GM18517 (cell line): Measurements from ENCODE around the gene THRAP3.
A peak's percentile ranks its signal among the peaks of the same experiment; 100 is the strongest.

Experiments used
- ATAC-seq: cut with Tn5 transposase; IDR thresholded peaks from one replicate; pipeline ENCODE4 v1.9.1; 2021; ENCODE audit warnings: mild to moderate bottlenecking, moderate library complexity; ENCODE audit not compliant: unreplicated experiment

Gene THRAP3

DNA sequence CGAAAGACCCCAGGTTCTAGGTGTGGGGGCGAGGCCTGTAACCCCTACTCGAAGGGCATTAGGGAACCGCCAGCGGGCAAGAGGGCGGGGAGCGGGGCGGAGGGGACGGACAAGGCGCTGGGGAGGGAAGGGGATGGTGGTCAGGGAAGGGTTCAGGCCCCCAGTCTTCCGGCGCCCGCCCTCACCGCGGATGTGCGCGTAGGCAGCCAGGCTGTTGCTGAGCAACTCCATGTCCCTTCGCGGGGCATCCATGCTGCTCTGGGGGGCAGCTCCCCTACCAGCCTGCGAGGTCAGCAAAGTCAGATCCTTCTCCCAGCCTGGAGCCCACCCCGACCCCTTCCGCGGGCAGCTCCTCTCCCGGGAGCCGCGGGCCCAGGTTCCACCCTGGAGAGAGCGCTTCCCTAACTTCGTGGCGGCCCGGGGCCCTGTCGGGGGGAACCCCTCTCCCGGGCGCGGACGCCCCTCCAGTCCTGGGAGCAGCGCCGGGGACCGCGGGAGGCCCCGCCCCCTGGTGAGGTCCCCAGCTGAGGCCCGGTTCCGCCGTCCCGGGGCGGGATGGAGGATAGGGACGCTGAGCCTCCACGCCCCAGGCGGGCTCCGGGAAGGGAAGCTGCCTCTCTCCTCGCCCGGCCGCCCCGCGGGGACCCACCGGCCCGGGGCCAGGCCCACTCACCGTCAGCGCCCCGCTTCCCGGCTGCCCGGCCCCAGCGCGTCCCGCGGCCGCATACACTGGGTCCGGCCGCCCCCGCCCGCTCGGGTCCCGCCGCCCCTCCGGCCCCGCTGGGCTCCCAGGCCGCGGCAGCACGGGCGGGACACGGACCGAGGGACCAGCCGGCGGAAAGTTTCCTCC, 98.8 kb downstream of the THRAP3 start:
- no peak for ATAC-seq

DNA sequence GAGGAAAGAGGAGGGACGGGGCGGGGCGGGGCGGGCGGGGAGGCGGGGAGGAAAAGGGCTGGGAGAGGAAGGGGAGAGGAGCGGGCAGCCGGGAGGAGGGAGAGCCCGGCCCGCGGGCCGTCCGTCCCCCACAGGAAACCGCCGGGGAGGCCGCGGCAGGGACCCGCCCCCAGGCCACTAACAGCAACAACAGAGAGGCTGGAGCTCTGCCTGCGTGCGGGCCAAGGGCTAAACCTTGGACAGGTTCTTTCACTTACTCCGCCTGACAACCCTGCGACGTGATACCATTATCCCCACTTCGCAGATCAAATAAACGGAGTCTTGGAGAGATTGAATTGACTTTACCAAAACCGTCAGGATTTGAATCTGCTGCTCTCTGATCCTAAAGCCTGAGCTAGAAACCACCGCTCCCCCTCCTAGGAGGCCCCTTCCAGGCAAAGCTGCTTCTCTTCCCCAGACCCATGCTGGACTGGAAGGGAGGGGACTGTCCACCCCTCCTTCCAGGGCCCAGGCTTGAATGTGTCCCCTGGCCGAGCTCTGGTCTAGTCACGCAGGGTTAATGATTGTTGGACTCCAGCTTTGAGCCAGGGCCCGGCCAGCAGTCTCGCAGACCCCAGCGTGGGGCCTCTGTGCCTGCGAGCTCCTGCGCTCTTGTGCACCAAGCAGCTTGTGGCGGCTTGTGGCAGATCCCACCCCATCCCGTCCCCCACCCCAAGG, 99.6 kb downstream of the THRAP3 start, which contains the start of gene EVA1B:
EVA1B (minus strand) TSS at position 10 of the 717 bp plus-strand sequence. CDS start 608 bp downstream, outside the sequence.
- ATAC-seq, result no peak

DNA sequence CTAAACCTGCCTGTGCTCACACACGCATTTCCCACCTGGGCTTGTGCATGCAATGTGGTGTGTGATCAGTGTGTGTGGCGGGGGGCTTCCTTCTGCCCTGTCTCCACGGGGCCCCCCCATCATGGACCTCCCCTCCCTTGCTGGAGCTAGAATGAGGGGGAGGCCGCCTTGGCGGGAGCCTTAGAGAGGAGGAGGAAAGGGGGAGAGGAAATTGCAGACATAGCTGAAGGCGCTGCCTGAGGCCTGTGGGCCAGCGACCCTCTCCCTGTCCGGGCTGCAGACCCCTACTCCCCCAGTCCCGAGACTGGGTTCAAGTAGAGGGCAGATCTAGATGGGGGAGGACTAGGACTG, 100.1 kb downstream of the THRAP3 start:
- ATAC-seq, result no peak

DNA sequence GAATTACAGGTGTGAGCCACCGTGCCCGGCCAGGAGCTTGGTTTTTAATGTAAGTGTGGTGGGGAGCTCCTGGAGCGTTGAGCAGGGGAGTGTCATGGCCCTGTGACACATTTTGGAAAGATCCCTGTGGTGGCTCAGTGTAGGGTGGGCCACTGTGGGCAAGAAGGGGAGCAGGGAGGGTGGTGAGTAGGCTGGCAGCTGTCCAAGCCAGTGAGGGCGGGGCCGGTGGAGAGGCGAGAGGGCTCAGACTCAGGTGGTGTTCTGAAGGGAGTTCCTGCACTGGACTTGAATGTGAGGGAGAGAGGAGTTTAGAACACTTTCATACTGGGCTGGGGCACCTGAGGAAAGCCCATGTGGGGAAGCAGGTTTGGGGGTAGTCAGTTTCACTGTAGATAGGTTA, 102.3 kb downstream of the THRAP3 start:
- no peak for ATAC-seq

DNA sequence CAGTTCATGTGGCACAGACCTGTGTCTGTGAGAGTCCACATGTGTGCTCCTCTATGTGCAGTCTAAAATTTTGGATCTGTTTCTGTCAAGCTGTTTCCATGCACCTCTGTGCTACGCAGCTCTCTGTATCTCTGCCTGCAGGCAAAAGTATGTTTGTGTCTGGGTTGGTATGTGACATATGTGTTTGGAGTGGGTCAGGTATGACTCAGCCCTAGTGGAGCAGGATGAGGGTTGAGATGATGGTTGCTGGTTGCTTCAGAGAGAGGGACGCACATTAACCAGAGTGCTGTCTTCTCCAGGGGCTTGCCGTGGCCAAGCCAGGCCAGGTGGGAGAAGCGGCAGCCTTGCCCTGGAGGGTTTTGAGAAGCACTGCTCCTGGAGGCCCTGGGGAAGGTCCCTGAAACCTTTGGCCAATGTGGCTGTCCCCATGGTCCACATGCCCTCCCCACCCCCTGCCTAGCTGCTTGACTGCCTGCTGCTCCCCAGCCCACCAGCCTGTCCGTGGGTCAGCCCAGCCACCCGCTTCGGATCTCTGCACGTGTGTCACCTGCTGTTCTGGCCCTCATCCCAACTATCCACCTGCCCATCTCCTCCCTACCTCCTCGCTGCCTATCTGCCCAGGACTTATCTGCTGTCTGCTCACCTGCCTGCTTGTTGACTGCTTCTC, 103.3 kb downstream of the THRAP3 start:
- ATAC-seq, result no peak

DNA sequence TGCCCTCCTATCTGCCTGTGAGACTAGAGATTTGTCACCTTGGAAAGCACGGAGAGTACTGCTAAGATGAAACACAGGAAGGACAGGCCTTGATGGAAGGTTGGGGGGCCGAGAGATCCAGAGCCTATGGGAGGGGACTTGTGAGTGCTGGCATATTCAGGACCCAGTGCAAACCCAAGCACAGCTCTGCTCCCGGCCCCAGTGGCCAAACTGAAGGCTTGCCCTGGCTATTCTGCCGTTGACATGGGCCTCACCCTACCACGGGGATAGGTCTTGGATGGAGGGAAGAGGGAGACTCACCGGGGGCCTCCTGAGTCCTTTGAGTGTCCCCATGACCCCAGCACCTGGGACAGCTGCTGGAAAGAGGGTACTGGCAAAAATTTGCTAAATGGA, 103.8 kb downstream of the THRAP3 start:
- no peak for ATAC-seq

DNA sequence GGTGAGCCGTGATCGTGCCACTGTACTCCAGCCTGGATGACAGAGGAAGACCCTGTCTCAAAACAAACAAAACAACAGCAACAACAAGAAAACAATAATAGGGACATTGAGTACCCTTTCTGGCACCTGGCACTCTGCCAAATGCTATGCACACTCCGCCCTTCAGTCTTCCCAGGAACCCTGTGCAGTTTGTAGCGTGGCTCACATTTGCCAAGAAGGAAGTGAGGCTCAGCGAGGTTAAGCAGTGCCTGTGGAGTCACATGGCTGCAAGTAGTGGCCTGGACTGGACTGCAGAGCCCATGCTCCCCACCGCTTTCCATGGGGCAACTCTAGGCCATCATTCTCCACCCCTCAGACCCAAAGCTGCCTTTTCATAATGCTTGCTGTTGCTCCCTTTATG, 104.5 kb downstream of the THRAP3 start:
- ATAC-seq, result no peak

DNA sequence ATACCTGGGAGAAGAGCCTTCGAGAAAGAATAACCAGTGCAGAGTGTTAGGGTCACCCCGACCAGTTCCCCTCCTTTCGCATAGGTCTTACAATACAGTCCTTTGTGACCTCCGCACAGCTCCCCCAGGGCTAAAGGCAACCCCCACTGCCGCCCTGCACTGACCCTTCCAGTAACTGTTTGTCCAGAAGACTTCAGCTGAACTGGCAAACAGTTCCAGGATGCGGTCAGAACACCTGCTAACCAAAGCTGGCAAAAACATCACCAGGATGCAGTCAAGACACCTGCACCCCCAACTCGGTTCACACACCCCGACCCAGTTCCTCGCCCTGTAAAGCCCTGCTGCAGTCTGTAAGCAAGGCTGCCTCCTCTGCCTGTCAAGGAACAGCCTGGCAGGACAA, 105.6 kb downstream of the THRAP3 start:
- no peak for ATAC-seq

DNA sequence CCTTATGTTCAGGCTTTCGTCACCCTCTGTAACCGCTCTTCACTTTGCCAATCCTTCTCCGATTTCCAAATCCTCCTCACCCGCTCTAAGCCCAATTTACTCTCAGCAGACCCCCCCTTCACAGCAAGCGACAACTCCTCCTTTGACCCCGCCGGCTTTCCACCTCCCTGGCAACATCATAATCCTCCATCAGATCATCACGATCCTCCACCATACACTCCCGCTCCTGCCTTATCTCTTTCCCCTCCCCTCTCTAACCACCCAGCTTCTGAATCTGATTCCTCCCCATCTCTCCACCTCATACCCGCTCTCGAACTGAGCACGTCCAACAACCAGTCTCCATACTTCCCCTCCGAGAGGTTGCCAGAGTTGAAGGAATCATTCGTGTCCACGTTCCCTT, 106.7 kb downstream of the THRAP3 start:
- ATAC-seq, result no peak

DNA sequence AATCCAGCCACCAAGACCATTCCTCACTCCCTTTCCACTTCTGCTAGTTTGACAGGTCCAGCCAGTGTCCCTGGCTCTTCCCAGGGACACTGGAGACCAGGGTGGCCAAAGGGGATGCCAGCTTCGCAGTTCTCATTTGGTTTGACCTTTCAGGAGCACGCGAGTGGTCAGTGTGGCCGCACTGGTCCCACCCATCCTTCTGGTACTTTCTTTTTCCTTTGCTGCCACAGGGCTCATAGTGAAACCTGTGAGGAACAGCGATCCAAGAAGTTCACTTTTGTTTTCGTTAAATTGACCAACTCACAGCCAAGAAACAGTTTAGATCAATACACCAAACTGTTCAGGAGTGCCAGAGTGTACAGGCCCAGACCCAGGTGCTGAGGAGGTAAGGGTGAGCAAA, 113.6 kb downstream of the THRAP3 start:
- ATAC-seq, result no peak

DNA sequence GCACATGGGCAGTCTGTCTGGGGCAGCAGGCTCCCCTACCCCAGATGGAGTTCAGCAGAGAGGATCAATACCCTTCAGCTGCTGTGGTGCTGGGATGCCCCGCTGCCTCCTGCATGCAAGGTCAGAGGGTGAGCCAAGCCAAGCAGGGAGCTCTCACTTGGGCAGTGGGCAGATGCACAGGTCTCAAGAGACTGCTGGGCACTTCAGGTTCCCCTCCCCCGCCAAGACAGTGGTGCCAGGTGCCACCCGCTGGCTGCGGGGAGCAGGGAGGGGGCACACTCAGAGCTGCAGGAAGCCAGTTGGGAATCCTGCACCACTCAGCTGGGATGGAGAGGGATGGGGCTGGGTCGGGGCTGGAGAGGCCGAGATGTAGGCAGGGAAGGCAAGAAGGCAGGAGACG, 115.0 kb downstream of the THRAP3 start:
- no peak for ATAC-seq

DNA sequence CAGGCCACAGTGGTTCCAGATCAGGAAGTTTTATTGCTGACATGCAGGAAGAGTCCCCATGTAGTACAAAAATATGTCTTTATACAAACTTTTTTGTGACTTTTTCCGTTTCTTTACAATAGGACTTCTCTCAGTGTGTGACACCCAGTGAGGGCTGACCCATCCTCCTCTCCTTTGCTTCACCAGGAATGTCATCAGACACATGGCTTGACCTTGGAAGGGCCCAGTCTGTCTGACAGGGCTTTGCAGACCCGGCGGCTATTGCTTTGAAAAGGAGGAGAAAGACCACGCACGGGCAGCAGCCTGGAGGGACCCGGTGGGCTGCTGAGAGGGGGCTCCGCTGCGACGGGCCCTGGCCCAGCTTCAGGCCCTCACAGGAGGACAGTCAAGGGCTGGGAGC, 115.4 kb downstream of the THRAP3 start:
- no peak for ATAC-seq

DNA sequence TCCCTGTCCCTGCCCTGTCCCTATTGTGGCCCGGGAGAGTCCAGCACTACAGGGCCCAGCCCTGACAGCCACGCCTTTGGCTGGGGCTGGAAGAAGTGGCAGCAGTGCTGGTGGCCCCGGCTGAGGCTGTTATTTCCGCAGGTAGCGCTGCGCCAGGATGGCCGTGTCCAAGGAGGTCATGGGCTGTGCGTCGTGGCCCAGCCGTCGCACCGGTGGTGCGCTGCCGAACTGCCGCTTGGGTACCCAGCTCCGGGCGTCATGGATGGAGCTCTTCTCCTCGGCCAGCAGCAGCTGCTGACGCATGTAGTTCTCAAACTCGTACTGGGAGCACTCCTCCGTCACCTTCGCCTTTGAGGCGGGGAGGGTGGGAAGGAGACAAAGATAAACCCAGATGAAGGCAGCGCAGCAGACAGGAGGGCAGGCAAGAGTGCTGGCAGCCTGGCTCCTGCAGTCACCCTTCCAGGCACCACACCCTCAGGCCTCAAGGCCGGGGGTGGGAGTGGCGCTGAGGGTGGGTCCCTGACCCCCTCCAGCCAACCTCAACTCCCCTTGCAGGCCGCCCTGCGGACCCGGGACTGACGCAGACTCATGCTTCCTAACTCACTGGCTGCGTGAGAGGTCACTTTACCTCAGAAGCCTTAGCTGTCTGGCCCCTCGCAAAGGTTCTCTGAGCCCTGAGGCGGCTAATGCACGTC, 117.5 kb downstream of the THRAP3 start:
- no peak for ATAC-seq

DNA sequence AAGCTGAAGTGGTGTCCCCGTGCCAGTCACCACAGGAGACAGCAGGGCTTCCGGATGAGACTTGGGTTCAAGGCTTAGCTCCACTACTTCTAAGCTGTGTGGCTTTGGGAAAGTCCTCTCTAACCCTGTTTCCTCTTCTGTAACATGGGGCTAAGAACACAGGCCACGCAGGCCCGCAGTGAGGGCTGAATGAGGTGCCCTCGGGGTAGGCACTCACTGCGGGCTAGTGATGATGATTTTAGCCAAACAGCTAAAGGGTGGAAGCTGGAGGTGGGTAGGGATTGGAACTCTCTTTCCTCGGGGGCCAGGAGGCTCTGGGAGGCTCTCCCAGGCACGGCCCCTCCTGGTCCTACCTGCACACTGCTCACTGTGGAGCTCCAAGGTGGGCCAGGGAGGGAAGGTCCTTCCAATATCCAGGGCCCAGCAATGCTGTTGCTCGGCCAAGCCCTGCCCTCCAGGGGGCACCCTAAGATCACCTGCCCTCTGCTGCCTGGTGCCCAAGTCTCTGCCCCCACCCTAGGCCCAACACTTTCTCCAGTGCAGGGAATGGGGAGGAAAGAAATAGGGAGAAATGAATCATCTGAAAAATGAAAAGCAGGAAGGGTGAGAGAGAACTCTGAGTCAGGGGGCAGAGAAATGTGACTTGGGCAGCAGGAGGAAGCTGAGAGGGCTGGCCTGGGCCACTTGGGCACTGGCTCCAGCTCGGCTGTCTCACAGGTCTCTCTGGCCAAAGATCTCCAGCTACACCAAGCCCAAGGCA, 118.4 kb downstream of the THRAP3 start:
- ATAC-seq, result no peak

DNA sequence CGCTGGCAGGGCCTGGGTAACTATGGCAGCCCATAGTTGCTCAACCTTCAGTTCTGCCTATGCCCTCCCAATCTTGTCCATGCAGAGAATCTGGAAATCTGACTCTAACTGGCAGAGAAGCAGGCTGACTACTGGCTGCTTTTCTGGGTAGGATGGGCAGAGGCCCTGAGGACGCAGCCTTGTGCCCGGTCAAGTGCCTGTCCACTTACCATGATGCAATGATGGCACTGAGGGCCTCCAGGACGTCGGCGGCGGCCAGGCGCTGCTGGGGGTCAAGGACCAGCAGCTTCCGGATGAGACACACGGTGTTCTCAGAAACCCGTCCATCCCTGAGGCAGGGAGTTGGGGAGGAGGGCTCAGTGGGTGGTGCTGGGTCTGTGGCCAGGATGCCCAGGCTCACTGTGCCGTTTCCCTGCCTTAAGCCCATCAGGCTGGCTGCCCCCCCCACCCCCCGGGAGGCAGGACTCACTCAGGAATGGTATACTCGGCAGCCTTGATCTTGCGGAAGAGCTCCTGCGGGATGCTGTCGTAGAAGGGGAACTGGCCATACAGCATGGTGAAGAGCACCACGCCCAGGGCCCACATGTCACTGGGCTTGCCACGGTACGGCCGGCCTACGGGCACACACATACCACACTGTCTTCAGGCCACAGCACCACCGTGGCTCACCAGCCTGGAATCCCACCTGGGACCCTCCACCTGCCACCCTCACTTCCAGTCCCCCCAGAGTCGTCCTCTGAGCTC, 119.6 kb downstream of the THRAP3 start:
- ATAC-seq, result no peak

DNA sequence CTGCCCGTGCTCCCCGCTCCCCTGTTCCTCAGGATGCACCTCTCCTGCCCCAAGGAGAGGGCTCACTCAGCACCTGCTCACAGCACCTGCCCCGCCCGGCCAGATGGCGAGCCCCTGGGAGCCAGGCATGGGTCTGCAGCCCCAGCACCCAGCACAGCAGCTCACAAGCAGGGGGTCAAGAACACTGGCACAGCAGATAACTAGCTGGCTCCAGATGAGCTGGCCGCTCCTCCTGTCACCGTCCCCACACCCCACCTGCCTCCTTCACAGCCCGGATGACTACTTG, 120.1 kb downstream of the THRAP3 start:
- no peak for ATAC-seq

DNA sequence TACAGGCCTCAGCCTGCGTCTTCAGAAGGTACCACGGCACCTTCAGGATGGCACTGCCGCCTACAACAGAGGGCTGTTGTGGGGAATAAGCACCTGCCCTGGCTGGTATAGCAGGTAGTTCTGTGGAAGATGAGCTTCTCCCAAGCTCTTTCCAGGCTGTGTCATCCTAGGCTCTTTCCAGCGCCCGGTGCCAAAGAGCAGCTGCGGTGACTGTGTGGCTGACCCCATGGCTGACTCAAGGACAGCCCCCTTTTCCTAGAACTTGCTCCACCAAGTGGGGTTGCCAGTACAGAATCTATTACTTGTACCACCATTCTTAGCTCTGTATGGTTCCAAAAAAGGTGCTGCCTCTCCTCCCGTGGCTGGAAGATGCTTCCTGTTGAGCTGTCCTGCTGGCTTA, 121.1 kb downstream of the THRAP3 start:
- ATAC-seq, result no peak

DNA sequence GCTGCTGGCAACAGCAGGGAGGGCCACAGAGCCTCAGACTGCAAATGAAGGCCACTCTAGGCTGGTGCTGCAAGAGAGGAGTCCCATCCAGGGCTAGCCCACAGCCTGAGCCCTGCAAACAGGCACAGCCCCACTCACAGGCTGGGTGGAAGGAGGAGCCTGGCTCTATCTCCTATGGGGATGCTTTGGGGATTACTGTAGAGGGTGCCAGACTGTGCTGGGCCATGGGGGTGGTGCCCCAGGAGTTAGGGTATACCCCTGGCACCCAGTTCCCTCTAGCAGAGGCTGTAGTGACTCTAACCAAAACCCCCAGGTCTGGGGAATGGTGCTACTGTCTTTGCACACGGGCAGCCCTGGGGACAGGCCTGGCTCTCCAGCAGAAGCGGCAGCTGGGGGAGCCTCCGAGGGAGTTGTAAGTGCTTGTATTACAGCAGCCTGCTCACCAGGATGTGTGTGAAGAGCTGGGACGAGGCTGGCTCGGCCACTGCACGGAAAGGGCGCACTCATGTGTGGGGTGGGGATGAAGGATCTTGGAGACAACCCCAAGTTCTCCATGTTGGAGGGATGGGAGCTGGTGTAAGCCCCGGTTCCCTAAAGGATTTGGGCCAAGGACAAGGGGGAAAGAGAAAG, 122.6 kb downstream of the THRAP3 start:
- ATAC-seq, result no peak

DNA sequence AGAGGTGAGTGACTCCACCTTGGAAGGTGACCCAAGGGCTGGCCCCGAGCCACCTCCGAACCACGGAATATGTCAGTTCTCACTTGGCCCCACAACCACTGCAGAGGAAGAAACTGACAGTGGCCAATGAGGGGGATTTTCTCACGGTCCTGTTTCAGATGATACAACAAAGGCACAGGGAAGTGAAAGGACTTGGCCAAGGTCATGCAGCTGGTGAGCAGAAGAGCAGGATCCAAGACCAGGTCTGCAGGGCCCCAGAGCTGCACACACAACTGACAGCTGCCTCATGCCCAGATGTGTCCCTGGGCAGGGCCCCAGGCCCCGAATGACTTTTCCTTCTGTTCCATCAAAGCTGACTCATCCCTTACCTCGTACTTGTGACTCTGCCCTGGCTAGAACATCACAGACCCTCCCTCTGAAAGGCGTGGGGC, 125.0 kb downstream of the THRAP3 start:
- ATAC-seq, result peak; percentile 60

DNA sequence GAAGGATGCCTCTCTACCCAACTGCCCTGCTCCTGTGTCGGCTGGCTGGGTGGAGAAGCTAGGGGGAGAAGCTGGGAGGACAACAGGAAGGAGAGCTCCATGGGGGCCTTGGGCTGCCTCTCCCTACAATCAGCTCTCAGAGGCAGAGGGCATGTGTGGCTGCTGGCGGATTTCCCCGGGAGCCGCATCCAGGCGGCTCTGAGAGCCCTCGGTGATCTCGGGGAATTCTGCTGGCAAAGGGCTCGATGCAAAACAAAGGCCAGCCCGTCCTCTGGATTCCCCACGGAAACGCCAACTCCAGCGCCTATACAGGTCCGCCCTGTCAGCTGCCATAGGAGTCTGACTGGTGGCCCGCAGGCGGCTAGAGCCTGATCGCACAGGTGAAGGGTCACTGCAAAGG, 125.6 kb downstream of the THRAP3 start:
- no peak for ATAC-seq
